ENCODE results near the gene DMRTB1.

Gene DMRTB1

DNA sequence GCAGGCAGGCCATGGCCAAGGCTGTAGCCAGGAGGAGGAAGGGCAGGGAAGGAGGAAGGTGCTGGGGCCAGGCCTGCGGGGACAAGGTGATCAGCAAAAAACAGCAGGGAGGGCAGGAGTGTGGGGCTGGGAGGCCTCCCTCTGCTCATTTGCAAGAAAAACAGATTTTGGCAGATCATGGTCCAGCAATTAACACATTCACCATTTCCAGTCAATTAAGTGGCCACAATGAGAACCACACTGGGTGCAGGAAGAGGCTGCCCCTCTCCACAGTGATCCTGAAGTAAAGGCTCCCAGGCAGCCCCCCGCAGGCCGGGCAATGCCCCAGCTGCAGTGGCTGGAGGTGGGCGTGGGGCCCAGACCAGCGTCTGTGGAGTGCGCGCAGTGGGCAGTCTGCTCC is 54.6 kb downstream of the DMRTB1 start:
- POLR2A ChIA-PET, result no interaction called here
- H3K27me3 ChIP-seq (replicated peaks in 2 of 5; ENCODE audit: control insufficient read depth in 4 of 5, insufficient read depth in 5 of 5, low read length in 4 of 5), result no peaks in the 10 kb centered on the region
- WGBS (ENCODE audit: insufficient coverage), result 93% methylated on average over 6 of the region's 7 CpGs
- no peak for DNase-seq
- no peaks in the 10 kb centered on the region for H3K36me3 ChIP-seq (ENCODE audit: control insufficient read depth in 4 of 4, insufficient read depth in 4 of 4, low read length in 3 of 4)
- H3K4me3 ChIP-seq (ENCODE audit: control insufficient read depth in 1 of 7, extremely low read depth in 1 of 7, insufficient read depth in 4 of 7, low read depth in 2 of 7, low read length in 6 of 7), result no peak overlapping the region
- H3K4me1 ChIP-seq (ENCODE audit: control extremely low read depth in 1 of 4, control insufficient read depth in 4 of 4, insufficient read depth in 4 of 4, low read length in 3 of 4), result peaks cover 0 to 20% (median 17%) of the 10 kb centered on the region in 4 experiments
- no peaks in the 10 kb centered on the region for H3K9me3 ChIP-seq (ENCODE audit: control extremely low read depth in 1 of 5, control insufficient read depth in 4 of 5, insufficient read depth in 2 of 5, low read depth in 1 of 5, low read length in 4 of 5)
- H3K27ac ChIP-seq (ENCODE audit: insufficient read depth in 1 of 2, low read depth in 1 of 2, low read length in 2 of 2, poor library complexity in 1 of 2, severe bottlenecking in 2 of 2), result no peak overlapping the region
- CTCF ChIA-PET, result no interaction called here

DNA sequence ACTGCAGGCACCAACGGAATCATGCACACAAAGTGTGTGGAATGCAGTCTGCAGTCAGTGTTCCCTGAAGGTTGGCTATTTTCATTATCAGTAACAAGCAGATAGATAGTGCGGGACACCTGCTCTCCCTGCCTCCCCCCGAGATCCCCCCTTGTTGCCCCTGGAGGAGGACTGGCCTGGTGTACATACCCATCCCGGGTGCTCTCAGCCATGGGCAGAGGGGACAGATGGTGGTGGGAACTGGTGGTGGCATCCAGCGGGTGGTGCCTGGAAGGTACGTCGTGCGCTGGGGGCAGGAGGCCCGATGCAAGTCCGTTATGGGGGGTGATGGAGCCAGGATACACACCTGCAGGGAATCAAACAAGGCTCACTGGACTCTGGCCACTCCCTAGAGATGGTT is 55.2 kb downstream of the DMRTB1 start:
- H3K9me3 ChIP-seq (ENCODE audit: control extremely low read depth in 1 of 5, control insufficient read depth in 4 of 5, insufficient read depth in 2 of 5, low read depth in 1 of 5, low read length in 4 of 5), result no peaks in the 10 kb centered on the region
- ChIA-PET CTCF (no interaction called here), POLR2A (no interaction called here)
- 97% methylated on average over 10 of the region's 10 CpGs for WGBS (ENCODE audit: insufficient coverage)
- no peak for DNase-seq
- no peaks in the 10 kb centered on the region for H3K36me3 ChIP-seq (ENCODE audit: control insufficient read depth in 4 of 4, insufficient read depth in 4 of 4, low read length in 3 of 4)
- no peaks in the 10 kb centered on the region for H3K27me3 ChIP-seq (replicated peaks in 2 of 5; ENCODE audit: control insufficient read depth in 4 of 5, insufficient read depth in 5 of 5, low read length in 4 of 5)
- no peak overlapping the region for H3K27ac ChIP-seq (ENCODE audit: insufficient read depth in 1 of 2, low read depth in 1 of 2, low read length in 2 of 2, poor library complexity in 1 of 2, severe bottlenecking in 2 of 2)
- H3K4me1 ChIP-seq (ENCODE audit: control extremely low read depth in 1 of 4, control insufficient read depth in 4 of 4, insufficient read depth in 4 of 4, low read length in 3 of 4), result peaks cover 0 to 16% (median 13%) of the 10 kb centered on the region in 4 experiments
- no peak overlapping the region for H3K4me3 ChIP-seq (ENCODE audit: control insufficient read depth in 1 of 7, extremely low read depth in 1 of 7, insufficient read depth in 4 of 7, low read depth in 2 of 7, low read length in 6 of 7)

DNA sequence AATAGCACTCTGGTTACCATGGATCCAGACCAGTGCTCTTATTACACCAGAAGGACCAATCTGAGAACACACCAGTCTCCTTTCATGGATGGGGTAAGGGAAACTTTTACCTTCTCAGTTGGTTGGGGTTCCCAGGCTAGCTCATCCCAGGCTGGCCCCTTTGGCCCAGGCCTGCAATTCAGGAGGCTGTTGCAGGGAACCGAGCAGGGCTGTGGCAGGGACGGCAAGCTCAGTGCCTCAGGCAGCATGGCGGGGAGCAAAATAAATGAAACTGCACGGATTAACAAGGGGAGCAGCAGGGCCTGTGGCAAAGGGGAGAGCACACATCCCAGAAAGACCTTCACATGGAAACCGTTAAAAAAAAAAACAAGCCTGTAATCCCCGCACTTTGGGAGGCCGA is 57.0 kb downstream of the DMRTB1 start:
- POLR2A ChIA-PET, result no interaction called here
- H3K27me3 ChIP-seq (replicated peaks in 2 of 5; ENCODE audit: control insufficient read depth in 4 of 5, insufficient read depth in 5 of 5, low read length in 4 of 5), result no peaks in the 10 kb centered on the region
- CTCF ChIA-PET, result interaction anchor here (1.0 kb wide), 1 partner anchor 30 kb away, joined by 5 read pairs; no protein-coding TSS in a partner anchor
- no peaks in the 10 kb centered on the region for H3K9me3 ChIP-seq (ENCODE audit: control extremely low read depth in 1 of 5, control insufficient read depth in 4 of 5, insufficient read depth in 2 of 5, low read depth in 1 of 5, low read length in 4 of 5)
- H3K4me3 ChIP-seq (ENCODE audit: control insufficient read depth in 1 of 7, extremely low read depth in 1 of 7, insufficient read depth in 4 of 7, low read depth in 2 of 7, low read length in 6 of 7), result no peak overlapping the region
- peaks cover 0 to 17% (median 11%) of the 10 kb centered on the region in 4 experiments for H3K4me1 ChIP-seq (ENCODE audit: control extremely low read depth in 1 of 4, control insufficient read depth in 4 of 4, insufficient read depth in 4 of 4, low read length in 3 of 4)
- WGBS (ENCODE audit: insufficient coverage), result 100% methylated on average over 7 of the region's 7 CpGs
- H3K36me3 ChIP-seq (ENCODE audit: control insufficient read depth in 4 of 4, insufficient read depth in 4 of 4, low read length in 3 of 4), result no peaks in the 10 kb centered on the region
- H3K27ac ChIP-seq (ENCODE audit: insufficient read depth in 1 of 2, low read depth in 1 of 2, low read length in 2 of 2, poor library complexity in 1 of 2, severe bottlenecking in 2 of 2), result no peak overlapping the region
- no peak for DNase-seq

Data from common myeloid progenitor, CD34-positive (primary cell).